Measurements from ENCODE around the gene NRN1L. TPM values are rescaled to one million over a fixed set of nuclear protein-coding genes. Genes with fewer than 3 reads are reported as not detected.

The NRN1L gene
- total and polyA plus RNA-seq, 4 donors = 0.14 to 0.33 (median 0.23) TPM

DNA sequence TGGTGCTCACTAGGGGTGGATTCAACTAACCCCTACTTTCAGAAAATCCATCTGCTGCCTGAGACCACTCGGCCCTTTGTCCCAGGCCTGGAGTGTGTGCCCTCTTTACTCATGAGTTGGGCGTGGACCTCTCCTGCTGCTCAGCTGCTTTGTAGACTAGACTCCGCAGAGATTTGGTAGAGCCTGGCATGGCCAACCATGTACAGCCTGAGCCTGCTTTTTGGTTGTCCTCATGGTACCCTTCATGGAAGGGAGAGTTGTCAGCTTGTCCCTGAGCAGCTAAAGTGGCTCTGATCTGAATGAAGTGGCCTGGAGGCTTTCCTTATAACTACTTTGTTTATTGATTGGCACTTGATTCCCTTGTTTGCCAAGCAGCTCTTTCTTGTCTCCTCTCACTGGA lies 10.3 kb upstream of the NRN1L start:
- no peak overlapping the region for H3K4me3 ChIP-seq (ENCODE audit: low read depth in 1 of 3, low read length in 3 of 3)
- TF ChIP-seq SP1 (IDR thresholded peaks at IDR 0.05) = no peak
- TF ChIP-seq, protein P1, sequence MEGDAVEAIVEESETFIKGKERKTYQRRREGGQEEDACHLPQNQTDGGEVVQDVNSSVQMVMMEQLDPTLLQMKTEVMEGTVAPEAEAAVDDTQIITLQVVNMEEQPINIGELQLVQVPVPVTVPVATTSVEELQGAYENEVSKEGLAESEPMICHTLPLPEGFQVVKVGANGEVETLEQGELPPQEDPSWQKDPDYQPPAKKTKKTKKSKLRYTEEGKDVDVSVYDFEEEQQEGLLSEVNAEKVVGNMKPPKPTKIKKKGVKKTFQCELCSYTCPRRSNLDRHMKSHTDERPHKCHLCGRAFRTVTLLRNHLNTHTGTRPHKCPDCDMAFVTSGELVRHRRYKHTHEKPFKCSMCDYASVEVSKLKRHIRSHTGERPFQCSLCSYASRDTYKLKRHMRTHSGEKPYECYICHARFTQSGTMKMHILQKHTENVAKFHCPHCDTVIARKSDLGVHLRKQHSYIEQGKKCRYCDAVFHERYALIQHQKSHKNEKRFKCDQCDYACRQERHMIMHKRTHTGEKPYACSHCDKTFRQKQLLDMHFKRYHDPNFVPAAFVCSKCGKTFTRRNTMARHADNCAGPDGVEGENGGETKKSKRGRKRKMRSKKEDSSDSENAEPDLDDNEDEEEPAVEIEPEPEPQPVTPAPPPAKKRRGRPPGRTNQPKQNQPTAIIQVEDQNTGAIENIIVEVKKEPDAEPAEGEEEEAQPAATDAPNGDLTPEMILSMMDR (IDR thresholded peaks at IDR 0.05; ENCODE audit: low read depth, low read length, missing input control) = no peak
- TF ChIP-seq EGR1 (IDR thresholded peaks at IDR 0.05; ENCODE audit: low read depth in 2 of 2) = no peak
- TF ChIP-seq, protein P2, sequence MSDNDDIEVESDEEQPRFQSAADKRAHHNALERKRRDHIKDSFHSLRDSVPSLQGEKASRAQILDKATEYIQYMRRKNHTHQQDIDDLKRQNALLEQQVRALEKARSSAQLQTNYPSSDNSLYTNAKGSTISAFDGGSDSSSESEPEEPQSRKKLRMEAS (IDR thresholded peaks at IDR 0.05) = no peak
- TF ChIP-seq HNF4A (conservative IDR thresholded peaks at IDR 0.05) = no peak
- no peak for TF ChIP-seq GABPA (IDR thresholded peaks at IDR 0.05 in 1 of 2, conservative IDR thresholded peaks at IDR 0.05 in 1 of 2)
- TF ChIP-seq TAF1 (conservative IDR thresholded peaks at IDR 0.05) = no peak
- no peak for TF ChIP-seq YY1 (IDR thresholded peaks at IDR 0.05)
- TF ChIP-seq FOXA2 (IDR thresholded peaks at IDR 0.05) = no peak
- TF ChIP-seq, protein P3, sequence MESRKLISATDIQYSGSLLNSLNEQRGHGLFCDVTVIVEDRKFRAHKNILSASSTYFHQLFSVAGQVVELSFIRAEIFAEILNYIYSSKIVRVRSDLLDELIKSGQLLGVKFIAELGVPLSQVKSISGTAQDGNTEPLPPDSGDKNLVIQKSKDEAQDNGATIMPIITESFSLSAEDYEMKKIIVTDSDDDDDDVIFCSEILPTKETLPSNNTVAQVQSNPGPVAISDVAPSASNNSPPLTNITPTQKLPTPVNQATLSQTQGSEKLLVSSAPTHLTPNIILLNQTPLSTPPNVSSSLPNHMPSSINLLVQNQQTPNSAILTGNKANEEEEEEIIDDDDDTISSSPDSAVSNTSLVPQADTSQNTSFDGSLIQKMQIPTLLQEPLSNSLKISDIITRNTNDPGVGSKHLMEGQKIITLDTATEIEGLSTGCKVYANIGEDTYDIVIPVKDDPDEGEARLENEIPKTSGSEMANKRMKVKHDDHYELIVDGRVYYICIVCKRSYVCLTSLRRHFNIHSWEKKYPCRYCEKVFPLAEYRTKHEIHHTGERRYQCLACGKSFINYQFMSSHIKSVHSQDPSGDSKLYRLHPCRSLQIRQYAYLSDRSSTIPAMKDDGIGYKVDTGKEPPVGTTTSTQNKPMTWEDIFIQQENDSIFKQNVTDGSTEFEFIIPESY (IDR thresholded peaks at IDR 0.05) = no peak
- TF ChIP-seq RXRA (IDR thresholded peaks at IDR 0.05) = no peak
- no peak for TF ChIP-seq RAD21 (IDR thresholded peaks at IDR 0.05)
- no peak for TF ChIP-seq NR2F2 (IDR thresholded peaks at IDR 0.05)
- TF ChIP-seq FOXA1 (IDR thresholded peaks at IDR 0.05) = no peak
- no peak for TF ChIP-seq HNF4G (IDR thresholded peaks at IDR 0.05)
- TF ChIP-seq, protein P4, sequence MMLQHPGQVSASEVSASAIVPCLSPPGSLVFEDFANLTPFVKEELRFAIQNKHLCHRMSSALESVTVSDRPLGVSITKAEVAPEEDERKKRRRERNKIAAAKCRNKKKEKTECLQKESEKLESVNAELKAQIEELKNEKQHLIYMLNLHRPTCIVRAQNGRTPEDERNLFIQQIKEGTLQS (IDR thresholded peaks at IDR 0.05) = no peak
- TF ChIP-seq JUND (IDR thresholded peaks at IDR 0.05) = no peak
- TF ChIP-seq, protein P5, sequence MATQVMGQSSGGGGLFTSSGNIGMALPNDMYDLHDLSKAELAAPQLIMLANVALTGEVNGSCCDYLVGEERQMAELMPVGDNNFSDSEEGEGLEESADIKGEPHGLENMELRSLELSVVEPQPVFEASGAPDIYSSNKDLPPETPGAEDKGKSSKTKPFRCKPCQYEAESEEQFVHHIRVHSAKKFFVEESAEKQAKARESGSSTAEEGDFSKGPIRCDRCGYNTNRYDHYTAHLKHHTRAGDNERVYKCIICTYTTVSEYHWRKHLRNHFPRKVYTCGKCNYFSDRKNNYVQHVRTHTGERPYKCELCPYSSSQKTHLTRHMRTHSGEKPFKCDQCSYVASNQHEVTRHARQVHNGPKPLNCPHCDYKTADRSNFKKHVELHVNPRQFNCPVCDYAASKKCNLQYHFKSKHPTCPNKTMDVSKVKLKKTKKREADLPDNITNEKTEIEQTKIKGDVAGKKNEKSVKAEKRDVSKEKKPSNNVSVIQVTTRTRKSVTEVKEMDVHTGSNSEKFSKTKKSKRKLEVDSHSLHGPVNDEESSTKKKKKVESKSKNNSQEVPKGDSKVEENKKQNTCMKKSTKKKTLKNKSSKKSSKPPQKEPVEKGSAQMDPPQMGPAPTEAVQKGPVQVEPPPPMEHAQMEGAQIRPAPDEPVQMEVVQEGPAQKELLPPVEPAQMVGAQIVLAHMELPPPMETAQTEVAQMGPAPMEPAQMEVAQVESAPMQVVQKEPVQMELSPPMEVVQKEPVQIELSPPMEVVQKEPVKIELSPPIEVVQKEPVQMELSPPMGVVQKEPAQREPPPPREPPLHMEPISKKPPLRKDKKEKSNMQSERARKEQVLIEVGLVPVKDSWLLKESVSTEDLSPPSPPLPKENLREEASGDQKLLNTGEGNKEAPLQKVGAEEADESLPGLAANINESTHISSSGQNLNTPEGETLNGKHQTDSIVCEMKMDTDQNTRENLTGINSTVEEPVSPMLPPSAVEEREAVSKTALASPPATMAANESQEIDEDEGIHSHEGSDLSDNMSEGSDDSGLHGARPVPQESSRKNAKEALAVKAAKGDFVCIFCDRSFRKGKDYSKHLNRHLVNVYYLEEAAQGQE (IDR thresholded peaks at IDR 0.05) = no peak
- no peaks in the 10 kb centered on the region for H3K9me3 ChIP-seq (ENCODE audit: control insufficient read depth in 4 of 4, low read length in 3 of 4)
- H3K36me3 ChIP-seq (ENCODE audit: control insufficient read depth in 4 of 4, insufficient read depth in 3 of 4, low read depth in 1 of 4, low read length in 3 of 4) = peaks cover 10 to 32% (median 25%) of the 10 kb centered on the region in 4 donors
- no peak overlapping the region for H3K9ac ChIP-seq (ENCODE audit: low read depth in 1 of 2, low read length in 2 of 2)
- DNase-seq (ENCODE audit: low spot score) = no peak
- peaks cover 2 to 39% (median 30%) of the 10 kb centered on the region in 4 donors for H3K4me1 ChIP-seq (ENCODE audit: control insufficient read depth in 4 of 4, insufficient read depth in 4 of 4, low read length in 3 of 4)
- WGBS = 86% methylated on average over 3 of the region's 3 CpGs
- no peak overlapping the region for H3K27ac ChIP-seq (ENCODE audit: low read depth in 1 of 2, low read length in 2 of 2)
- no peaks in the 10 kb centered on the region for H3K27me3 ChIP-seq (ENCODE audit: control insufficient read depth in 4 of 4, insufficient read depth in 4 of 4, low read length in 3 of 4)
